DOHH2 (cell line): Measurements from ENCODE around the gene TRIML2.

Source experiments
- H3F3A ChIP-seq: fragments of 200-600 bp; sonication (generic), shearing (Covaris generic); 2 replicates; pipeline ENCODE4 v1.6.0; 2016; ENCODE audit warnings: antibody characterized with exemption, mild to moderate bottlenecking; ENCODE audit not compliant: control insufficient read depth, insufficient read depth
- H3K27ac ChIP-seq: fragments of 200-600 bp; sonication (generic); 2 replicates; pipeline ENCODE4 v1.5.1; 2014; ENCODE audit warnings: low read depth, mild to moderate bottlenecking, low read length, moderate library complexity
- H3K27me3 ChIP-seq: fragments of 200-600 bp; sonication (generic); 2 replicates; pipeline ENCODE4 v1.6.1; 2014; ENCODE audit warnings: mild to moderate bottlenecking, low read length, mixed read lengths; ENCODE audit not compliant: control insufficient read depth
- H3K36me3 ChIP-seq: fragments of 200-600 bp; sonication (generic); 2 replicates; pipeline ENCODE4 v1.6.1; 2014; ENCODE audit warnings: mild to moderate bottlenecking, low read length, moderate library complexity, mixed read lengths; ENCODE audit not compliant: control insufficient read depth
- H3K4me1 ChIP-seq: fragments of 200-600 bp; sonication (generic); 2 replicates; pipeline ENCODE4 v1.6.1; 2014; ENCODE audit warnings: mild to moderate bottlenecking, low read length, mixed read lengths; ENCODE audit not compliant: control insufficient read depth
- H3K4me2 ChIP-seq: fragments of 200-600 bp; sonication (generic); 2 replicates; pipeline ENCODE4 v1.6.0; 2014; ENCODE audit warnings: mild to moderate bottlenecking, low read length, moderate library complexity
- H3K4me3 ChIP-seq: fragments of 200-600 bp; sonication (generic); 2 replicates; pipeline ENCODE4 v1.5.1; 2014; ENCODE audit warnings: mild to moderate bottlenecking, low read length, mixed read lengths
- H3K79me2 ChIP-seq: fragments of 200-600 bp; sonication (generic); 2 replicates; pipeline ENCODE4 v1.6.1; 2014; ENCODE audit warnings: mild to moderate bottlenecking, low read length, mixed read lengths; ENCODE audit not compliant: control insufficient read depth
- H3K9me2 ChIP-seq: fragments of 200-600 bp; sonication (generic); replicated peaks from 2 replicates; pipeline ENCODE4 v1.6.1; 2014; ENCODE audit warnings: mild to moderate bottlenecking, low read length, mixed read lengths; ENCODE audit not compliant: control insufficient read depth
- H3K9me3 ChIP-seq: fragments of 200-600 bp; sonication (generic); 2 replicates; pipeline ENCODE4 v1.6.1; 2014; ENCODE audit warnings: antibody characterized with exemption, low read length, mixed read lengths; ENCODE audit not compliant: control insufficient read depth, insufficient read depth
- H4K20me1 ChIP-seq: fragments of 200-600 bp; sonication (generic); 2 replicates; pipeline ENCODE4 v1.6.0; 2014; ENCODE audit warnings: low read depth, mild to moderate bottlenecking, antibody characterized with exemption, low read length, moderate library complexity; ENCODE audit not compliant: control insufficient read depth, insufficient read depth
- CTCF ChIP-seq: fragments of 200-600 bp; sonication (generic); IDR thresholded peaks from one replicate; pipeline ENCODE4 v1.5.1; 2014; ENCODE audit warnings: antibody characterized with exemption, mild to moderate bottlenecking, low read depth, low read length; ENCODE audit not compliant: poor library complexity, severe bottlenecking
- EZH2phosphoT487 ChIP-seq: fragments of 200-600 bp; sonication (generic); IDR thresholded peaks from 2 replicates; pipeline ENCODE4 v1.6.1; 2017; ENCODE audit warnings: borderline replicate concordance, mild to moderate bottlenecking, antibody characterized with exemption, low read length, moderate library complexity, mixed read lengths

Gene TRIML2

GRCh38 chr4:188147776-188148175, 38.4 kb upstream of the TRIML2 start:
- Histone ChIP-seq H3K4me1 (no peaks in the 10 kb centered on the region), H3K4me2 (no peak overlapping the region), H3K36me3 (no peaks in the 10 kb centered on the region), H3K9me3 (peaks cover 4% of the 10 kb centered on the region; the same call in 1 of the 2 replicates), H3K9me2 (no peaks in the 10 kb centered on the region), H3K79me2 (no peaks in the 10 kb centered on the region), H3K27me3 (no peaks in the 10 kb centered on the region), H4K20me1 (no peaks in the 10 kb centered on the region), H3F3A (no peaks in the 10 kb centered on the region), H3K4me3 (no peak overlapping the region), H3K27ac (no peak overlapping the region)
- TF ChIP-seq EZH2phosphoT487 (no peak), CTCF (no peak)

- Histone ChIP-seq H4K20me1 (no peaks in the 10 kb centered on the region), H3K4me3 (no peak overlapping the region)
- TF ChIP-seq EZH2phosphoT487 = no peak
- TF ChIP-seq CTCF = no peak
These were observed 37.8 kb upstream of the TRIML2 start for GRCh38 chr4:188147176-188147575.

GRCh38 chr4:188146618-188147017, 37.2 kb upstream of the TRIML2 start:
- Histone ChIP-seq H3F3A (no peaks in the 10 kb centered on the region), H4K20me1 (no peaks in the 10 kb centered on the region), H3K4me1 (no peaks in the 10 kb centered on the region), H3K36me3 (no peaks in the 10 kb centered on the region), H3K4me2 (no peak overlapping the region), H3K27ac (no peak overlapping the region), H3K9me2 (no peaks in the 10 kb centered on the region), H3K4me3 (no peak overlapping the region), H3K27me3 (no peaks in the 10 kb centered on the region), H3K79me2 (no peaks in the 10 kb centered on the region), H3K9me3 (peaks cover 4% of the 10 kb centered on the region; the same call in 1 of the 2 replicates)
- TF ChIP-seq CTCF (no peak), EZH2phosphoT487 (no peak)

More at GRCh38 chr4:188147176-188147575, 37.8 kb upstream of the TRIML2 start:
- H3K9me2 ChIP-seq = no peaks in the 10 kb centered on the region
- H3K9me3 ChIP-seq = peaks cover 4% of the 10 kb centered on the region; the same call in 1 of the 2 replicates
- H3K79me2 ChIP-seq = no peaks in the 10 kb centered on the region
- H3K27me3 ChIP-seq = no peaks in the 10 kb centered on the region
- no peak overlapping the region for H3K4me2 ChIP-seq
- H3K4me1 ChIP-seq = no peaks in the 10 kb centered on the region
- H3K36me3 ChIP-seq = no peaks in the 10 kb centered on the region
- no peak overlapping the region for H3K27ac ChIP-seq
- no peaks in the 10 kb centered on the region for H3F3A ChIP-seq
